ENCODE results near the gene POGZ. TPM values are rescaled to one million over a fixed set of nuclear protein-coding genes. Genes with fewer than 3 reads are reported as not detected.
A peak's percentile ranks its signal among the peaks of the same experiment; 100 is the strongest.

The POGZ gene
- total RNA-seq, 1 experiment from 2014 or later = 128 TPM

- TF ChIP-seq CTCF (IDR thresholded peaks at IDR 0.05; ENCODE audit: unreplicated experiment) = no peak
- peaks cover 15% of the 10 kb centered on the region for H3K27me3 Mint-ChIP-seq (ENCODE audit: unreplicated experiment)
- CTCF ChIA-PET = interaction anchor here (0.9 to 1.7 kb wide), 5 partner anchors 13 to 138 kb away, joined by 3 to 8 read pairs (median 6); partner anchors contain the start of genes PI4KB and PSMB4
- intact Hi-C loops (cut with micrococcal nuclease; ENCODE audit: unreplicated experiment) = loop anchor here (2.0 kb wide), 1 partner anchor 27 kb away; the partner anchor contains the start of gene PSMB4
- peak within 1 kb of the TSS; percentile 76 for H3K27ac Mint-ChIP-seq (ENCODE audit: unreplicated experiment)
- H3K4me1 Mint-ChIP-seq (ENCODE audit: low read depth, unreplicated experiment) = peaks cover 41% of the 10 kb centered on the region
- H3K9me3 Mint-ChIP-seq (ENCODE audit: low read depth, unreplicated experiment) = no peaks in the 10 kb centered on the region
- peak; percentile 66 for DNase-seq
- peak within 1 kb of the TSS; percentile 41 for H3K4me3 Mint-ChIP-seq (ENCODE audit: low read depth, unreplicated experiment)
- peaks cover 19% of the 10 kb centered on the region for H3K36me3 Mint-ChIP-seq (ENCODE audit: insufficient read depth, unreplicated experiment)
- BruUV-seq (replicated peaks) = no TSS peak
These were observed 87.0 kb downstream of the POGZ start, which contains the start of gene SELENBP1 for GRCh38 chr1:151372058-151372934. Gene SELENBP1 (minus strand): TSS chr1:151372705. CDS start chr1:151372641, 64 bp downstream.

GRCh38 chr1:151371370-151372057 is 87.8 kb downstream of the POGZ start:
- H3K36me3 Mint-ChIP-seq (ENCODE audit: insufficient read depth, unreplicated experiment) = peaks cover 19% of the 10 kb centered on the region

GRCh38 chr1:151370211-151370911 is 88.9 kb downstream of the POGZ start:
- no peak for TF ChIP-seq CTCF (IDR thresholded peaks at IDR 0.05; ENCODE audit: unreplicated experiment)
- no TSS peak for BruUV-seq (replicated peaks)
- peaks cover 19% of the 10 kb centered on the region for H3K36me3 Mint-ChIP-seq (ENCODE audit: insufficient read depth, unreplicated experiment)
- no peaks in the 10 kb centered on the region for H3K9me3 Mint-ChIP-seq (ENCODE audit: low read depth, unreplicated experiment)
- no peak overlapping the region for H3K27ac Mint-ChIP-seq (ENCODE audit: unreplicated experiment)
- CTCF ChIA-PET = interaction anchor here (0.5 to 0.7 kb wide), 3 partner anchors 12 to 127 kb away, joined by 3 to 6 read pairs (median 4); no protein-coding TSS in a partner anchor
- intact Hi-C loops (cut with micrococcal nuclease; ENCODE audit: unreplicated experiment) = no loop called here
- peaks cover 16% of the 10 kb centered on the region for H3K27me3 Mint-ChIP-seq (ENCODE audit: unreplicated experiment)
- no peak overlapping the region for H3K4me3 Mint-ChIP-seq (ENCODE audit: low read depth, unreplicated experiment)
- peaks cover 41% of the 10 kb centered on the region for H3K4me1 Mint-ChIP-seq (ENCODE audit: low read depth, unreplicated experiment)
- no peak for DNase-seq

More at GRCh38 chr1:151371370-151372057, 87.8 kb downstream of the POGZ start:
- no peak for TF ChIP-seq CTCF (IDR thresholded peaks at IDR 0.05; ENCODE audit: unreplicated experiment)
- Mint-ChIP-seq H3K4me1 (ENCODE audit: low read depth, unreplicated experiment) (peaks cover 41% of the 10 kb centered on the region), H3K4me3 (ENCODE audit: low read depth, unreplicated experiment) (peak overlapping the region; percentile 41), H3K27ac (ENCODE audit: unreplicated experiment) (peak overlapping the region; percentile 76), H3K9me3 (ENCODE audit: low read depth, unreplicated experiment) (no peaks in the 10 kb centered on the region), H3K27me3 (ENCODE audit: unreplicated experiment) (peaks cover 12% of the 10 kb centered on the region)
- DNase-seq = peak; percentile 52
- CTCF ChIA-PET = interaction anchor here (0.7 to 1.7 kb wide), 6 partner anchors 11 to 139 kb away, joined by 3 to 8 read pairs (median 4); partner anchors contain the start of genes PI4KB and PSMB4
- intact Hi-C loops (cut with micrococcal nuclease; ENCODE audit: unreplicated experiment) = loop anchor here (2.0 kb wide), 1 partner anchor 27 kb away; the partner anchor contains the start of gene PSMB4
- no TSS peak for BruUV-seq (replicated peaks)

GRCh38 chr1:151369621-151370048 is 89.7 kb downstream of the POGZ start:
- Mint-ChIP-seq H3K27ac (ENCODE audit: unreplicated experiment) (no peak overlapping the region), H3K27me3 (ENCODE audit: unreplicated experiment) (peaks cover 17% of the 10 kb centered on the region), H3K9me3 (ENCODE audit: low read depth, unreplicated experiment) (no peaks in the 10 kb centered on the region), H3K4me1 (ENCODE audit: low read depth, unreplicated experiment) (peaks cover 41% of the 10 kb centered on the region), H3K4me3 (ENCODE audit: low read depth, unreplicated experiment) (no peak overlapping the region), H3K36me3 (ENCODE audit: insufficient read depth, unreplicated experiment) (peaks cover 19% of the 10 kb centered on the region)
- CTCF ChIA-PET = no interaction called here
- no peak for DNase-seq
- TF ChIP-seq CTCF (IDR thresholded peaks at IDR 0.05; ENCODE audit: unreplicated experiment) = no peak
- intact Hi-C loops (cut with micrococcal nuclease; ENCODE audit: unreplicated experiment) = no loop called here
- no TSS peak for BruUV-seq (replicated peaks)

All from Calu3 (cell line).